Measurements from ENCODE around the gene SETD4. TPM values are rescaled to one million over a fixed set of nuclear protein-coding genes. Genes with fewer than 3 reads are reported as not detected.
A peak's percentile ranks its signal among the peaks of the same experiment; 100 is the strongest.

Gene SETD4
- total RNA-seq, 2 donors from 2014 or later, result 19.8 to 36.3 TPM

DNA sequence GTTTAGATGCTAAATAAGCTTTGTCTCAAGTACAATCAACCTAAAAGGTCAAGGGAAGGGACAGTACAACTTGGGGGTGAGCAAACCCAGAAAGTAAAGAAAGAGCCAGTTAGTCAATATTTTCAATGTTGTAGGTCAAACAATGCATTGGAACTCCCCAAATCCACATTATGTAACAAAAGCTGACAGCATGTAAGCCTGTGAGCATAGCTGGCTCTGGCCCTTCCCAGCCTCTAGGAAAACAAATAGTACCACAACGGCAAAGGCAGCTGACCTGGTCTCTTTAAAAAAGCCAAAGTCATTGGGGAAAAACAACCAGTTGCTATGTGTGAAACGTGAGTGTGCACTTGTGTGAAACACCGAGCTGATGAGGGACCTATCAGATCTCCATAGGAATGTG lies 12.9 kb upstream of the SETD4 start:
- no peak overlapping the region for H3K4me3 ChIP-seq
- intact Hi-C loops (cut with DNase I), result no loop called here
- H3K27me3 ChIP-seq (replicated peaks; ENCODE audit: insufficient read depth), result no peaks in the 10 kb centered on the region
- H3K4me1 ChIP-seq (replicated peaks), result peaks cover 20% of the 10 kb centered on the region
- TF ChIP-seq CTCF (IDR thresholded peaks at IDR 0.05), result no peak
- TF ChIP-seq POLR2AphosphoS5 (IDR thresholded peaks at IDR 0.05), result peak; percentile 53
- TF ChIP-seq POLR2A (IDR thresholded peaks at IDR 0.05), result no peak
- DNase-seq (ENCODE audit: low spot score), result peak; percentile 31
- peak overlapping the region in 1 of 2 donors; percentile 46 for H3K27ac ChIP-seq
- H3K36me3 ChIP-seq, result no peaks in the 10 kb centered on the region
- no peaks in the 10 kb centered on the region for H3K9me3 ChIP-seq
- 12% methylated on average over 3 of the region's 3 CpGs for WGBS

- 93% methylated on average over 12 of the region's 12 CpGs for WGBS
- no peak for TF ChIP-seq POLR2A (IDR thresholded peaks at IDR 0.05)
- no peak for TF ChIP-seq CTCF (IDR thresholded peaks at IDR 0.05)
- no peak for TF ChIP-seq POLR2AphosphoS5 (IDR thresholded peaks at IDR 0.05)
- Histone ChIP-seq H3K4me1 (replicated peaks) (peaks cover 20% of the 10 kb centered on the region), H3K4me3 (no peak overlapping the region), H3K27me3 (replicated peaks; ENCODE audit: insufficient read depth) (no peaks in the 10 kb centered on the region), H3K36me3 (no peaks in the 10 kb centered on the region), H3K9me3 (no peaks in the 10 kb centered on the region), H3K27ac (peak overlapping the region in 1 of 2 donors; percentile 46)
- intact Hi-C loops (cut with DNase I), result no loop called here
- no peak for DNase-seq (ENCODE audit: low spot score)
These were observed 12.3 kb upstream of the SETD4 start for GRCh38 chr21:36072453-36073162.

DNA sequence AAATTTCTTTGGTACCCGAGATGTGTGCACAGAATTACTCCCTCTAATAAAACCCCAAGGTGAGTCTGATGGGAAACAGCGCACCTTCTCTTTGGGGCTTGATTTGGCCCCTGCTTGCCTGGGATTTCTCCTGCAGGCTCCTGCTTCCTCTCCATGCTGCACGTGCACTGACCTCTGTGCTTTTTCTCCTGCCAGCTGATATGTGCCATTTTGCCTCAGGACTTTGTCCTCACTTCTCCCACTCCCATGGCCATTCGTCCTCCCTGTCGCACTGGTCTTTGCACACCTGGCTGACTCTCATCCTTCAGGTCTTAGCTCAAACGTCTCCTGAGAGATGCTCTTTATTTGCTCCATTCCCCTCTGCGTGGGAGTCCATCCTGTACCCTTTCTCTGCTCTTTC lies 10.7 kb upstream of the SETD4 start:
- 72% methylated on average over 7 of the region's 7 CpGs for WGBS
- no peak for DNase-seq (ENCODE audit: low spot score)
- intact Hi-C loops (cut with DNase I), result no loop called here
- Histone ChIP-seq H3K27ac (no peak overlapping the region), H3K27me3 (replicated peaks; ENCODE audit: insufficient read depth) (no peaks in the 10 kb centered on the region), H3K36me3 (no peaks in the 10 kb centered on the region), H3K4me1 (replicated peaks) (peaks cover 20% of the 10 kb centered on the region), H3K4me3 (no peak overlapping the region), H3K9me3 (no peaks in the 10 kb centered on the region)
- no peak for TF ChIP-seq CTCF (IDR thresholded peaks at IDR 0.05)
- no peak for TF ChIP-seq POLR2A (IDR thresholded peaks at IDR 0.05)
- TF ChIP-seq POLR2AphosphoS5 (IDR thresholded peaks at IDR 0.05), result no peak

GRCh38 chr21:36069713-36070583 lies 9.6 kb upstream of the SETD4 start, which contains the start of gene CBR1:
Gene CBR1, plus strand, starts transcription at chr21:36070024. Its CDS starts 92 bp downstream, at chr21:36070116.
- peaks cover 20% of the 10 kb centered on the region for H3K4me1 ChIP-seq (replicated peaks)
- intact Hi-C loops (cut with DNase I), result no loop called here
- under 1% methylated on average over 40 of the region's 71 CpGs for WGBS

More at GRCh38 chr21:36069713-36070583, 9.6 kb upstream of the SETD4 start, which contains the start of gene CBR1:
- DNase-seq (ENCODE audit: low spot score), result peak; percentile 88
- TF ChIP-seq CTCF (IDR thresholded peaks at IDR 0.05) (peak in 2 of 4 experiments; percentile 19 to 35), POLR2A (IDR thresholded peaks at IDR 0.05) (peak; percentile 86), POLR2AphosphoS5 (IDR thresholded peaks at IDR 0.05) (peak; percentile 91)
- H3K4me3 ChIP-seq, result peak within 1 kb of the TSS; percentile 64 to 81
- no peaks in the 10 kb centered on the region for H3K36me3 ChIP-seq
- H3K27me3 ChIP-seq (replicated peaks; ENCODE audit: insufficient read depth), result no peaks in the 10 kb centered on the region
- H3K9me3 ChIP-seq, result no peaks in the 10 kb centered on the region
- peak within 1 kb of the TSS; percentile 77 for H3K27ac ChIP-seq

Data from prostate gland (tissue), 2 donors.